Trophoblast cell (in vitro differentiated cells and primary cell): ENCODE measurements around the gene ANKRD30A.
"Not testable (repeated sequence)": the region's sequence is repeated elsewhere in the genome, so short reads cannot be mapped to it uniquely, and the experiment has no call there.

Source experiments
- DNase-seq, 2 donors: peaks; one replicate each; pipeline ENCODE4 v3.0.0-alpha.2; 2016
- H2AFZ ChIP-seq: 2 replicates; pipeline ENCODE4 v1.6.1; 2013; ENCODE audit warnings: low read length, moderate library complexity, mild to moderate bottlenecking; ENCODE audit not compliant: insufficient read depth, poor library complexity
- H2AK5ac ChIP-seq: 2 replicates; pipeline ENCODE4 v1.6.1; 2013; ENCODE audit warnings: mild to moderate bottlenecking, low read length
- H2BK120ac ChIP-seq: 2 replicates; pipeline ENCODE4 v1.6.1; 2013; ENCODE audit warnings: low read length, mild to moderate bottlenecking, moderate library complexity; ENCODE audit not compliant: insufficient read depth, poor library complexity
- H2BK12ac ChIP-seq: 2 replicates; pipeline ENCODE4 v1.6.1; 2013; ENCODE audit warnings: mild to moderate bottlenecking, low read length, moderate library complexity
- H2BK5ac ChIP-seq: 2 replicates; pipeline ENCODE4 v1.6.1; 2013; ENCODE audit warnings: low read length, low read depth, moderate library complexity, mild to moderate bottlenecking; ENCODE audit not compliant: poor library complexity
- H3K14ac ChIP-seq: 2 replicates; pipeline ENCODE4 v1.6.1; 2013; ENCODE audit warnings: mild to moderate bottlenecking, low read length
- H3K18ac ChIP-seq: 2 replicates; pipeline ENCODE4 v1.6.1; 2013; ENCODE audit warnings: mild to moderate bottlenecking, low read length
- H3K23ac ChIP-seq: 2 replicates; pipeline ENCODE4 v1.6.1; 2013; ENCODE audit warnings: low read length
- H3K27ac ChIP-seq: 2 replicates; pipeline ENCODE4 v1.5.1; 2013; ENCODE audit warnings: low read depth, mild to moderate bottlenecking, inconsistent platforms, low read length, moderate library complexity
- H3K27me3 ChIP-seq: 2 replicates; pipeline ENCODE4 v1.6.1; 2013; ENCODE audit warnings: inconsistent platforms, mild to moderate bottlenecking, low read length, moderate library complexity; ENCODE audit not compliant: insufficient read depth
- H3K36me3 ChIP-seq, 2 experiments: 1 replicate in 1 of 2; 2 replicates in 1 of 2; pipeline ENCODE4 v1.6.1; 2013; ENCODE audit warnings: low read length in 2 of 2, mild to moderate bottlenecking in 2 of 2, moderate library complexity in 1 of 2; ENCODE audit not compliant: insufficient read depth in 2 of 2, control insufficient read depth in 1 of 2
- H3K4ac ChIP-seq: 2 replicates; pipeline ENCODE4 v1.6.1; 2013; ENCODE audit warnings: low read depth, mild to moderate bottlenecking, low read length, moderate library complexity
- H3K4me1 ChIP-seq, 2 experiments: 1 replicate in 1 of 2; 2 replicates in 1 of 2; pipeline ENCODE4 v1.6.1; 2013; ENCODE audit warnings: low read length in 2 of 2, mild to moderate bottlenecking in 2 of 2, moderate library complexity in 1 of 2; ENCODE audit not compliant: insufficient read depth in 2 of 2, control insufficient read depth in 1 of 2
- H3K4me2 ChIP-seq: 2 replicates; pipeline ENCODE4 v1.6.1; 2013; ENCODE audit warnings: inconsistent platforms, mild to moderate bottlenecking, low read length, moderate library complexity
- H3K4me3 ChIP-seq: 2 replicates; pipeline ENCODE4 v1.5.1; 2013; ENCODE audit warnings: mild to moderate bottlenecking, low read depth, low read length, inconsistent platforms
- H3K79me1 ChIP-seq: one replicate; pipeline ENCODE4 v1.6.1; 2013; ENCODE audit warnings: low read length
- H3K79me2 ChIP-seq: 2 replicates; pipeline ENCODE4 v1.6.1; 2013; ENCODE audit warnings: low read length, mild to moderate bottlenecking; ENCODE audit not compliant: control insufficient read depth, insufficient read depth, poor library complexity
- H3K9ac ChIP-seq: 2 replicates; pipeline ENCODE4 v1.6.1; 2013; ENCODE audit warnings: mild to moderate bottlenecking, low read length
- H3K9me3 ChIP-seq: 2 replicates; pipeline ENCODE4 v1.6.1; 2013; ENCODE audit warnings: low read depth, mild to moderate bottlenecking, control low read depth, inconsistent platforms, low read length; ENCODE audit not compliant: insufficient read depth
- H4K12ac ChIP-seq: 2 replicates; pipeline ENCODE4 v1.6.1; 2013; ENCODE audit warnings: low read depth, mild to moderate bottlenecking, low read length, moderate library complexity
- H4K8ac ChIP-seq: 2 replicates; pipeline ENCODE4 v1.6.1; 2013; ENCODE audit warnings: low read depth, mild to moderate bottlenecking, low read length, moderate library complexity
- H4K91ac ChIP-seq: one replicate; pipeline ENCODE4 v1.6.1; 2013; ENCODE audit warnings: low read depth, mild to moderate bottlenecking, low read length, moderate library complexity
- WGBS: extraction: QIAGEN DNeasy Blood & Tissue Kit; methylation state at CpG from one replicate; pipeline ENCODE4 v1.1.7; 2013; ENCODE audit warnings: missing lambda C conversion rate; ENCODE audit not compliant: insufficient read length, insufficient coverage; ENCODE audit errors: extremely low coverage; 5-methylcytosine and 5-hydroxymethylcytosine counted together

The ANKRD30A gene

DNA sequence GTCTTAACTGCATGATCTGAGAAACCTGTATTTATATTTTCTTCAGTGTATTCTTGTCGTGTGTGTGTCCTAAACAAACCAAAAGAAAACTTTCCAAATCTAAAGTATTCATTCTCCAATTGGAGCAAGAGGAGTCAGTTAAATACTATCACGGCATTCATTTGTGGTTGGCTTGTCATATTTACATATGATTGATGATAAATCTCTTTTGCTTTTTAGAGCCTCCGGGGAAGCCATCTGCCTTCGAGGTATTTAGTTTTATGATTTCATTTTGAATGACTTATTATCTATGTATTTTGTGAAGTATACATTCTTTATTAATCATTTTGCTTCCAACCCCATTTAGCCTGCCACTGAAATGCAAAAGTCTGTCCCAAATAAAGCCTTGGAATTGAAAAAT, 37.0 kb downstream of the ANKRD30A start:
- H4K8ac ChIP-seq, DNase-seq, H2BK12ac ChIP-seq, H2AFZ ChIP-seq, H2AK5ac ChIP-seq, H3K23ac ChIP-seq, H3K14ac ChIP-seq, H3K4me3 ChIP-seq, H3K27ac ChIP-seq, H3K36me3 ChIP-seq, H2BK5ac ChIP-seq, H3K79me2 ChIP-seq, H3K9me3 ChIP-seq, H3K9ac ChIP-seq, H3K18ac ChIP-seq, H3K4ac ChIP-seq, H3K79me1 ChIP-seq, H4K12ac ChIP-seq, H3K27me3 ChIP-seq, H3K4me2 ChIP-seq, H2BK120ac ChIP-seq, H4K91ac ChIP-seq, H3K4me1 ChIP-seq: not testable (repeated sequence)
- WGBS, result no CpG with 5 or more reads among the region's 4 CpGs

DNA sequence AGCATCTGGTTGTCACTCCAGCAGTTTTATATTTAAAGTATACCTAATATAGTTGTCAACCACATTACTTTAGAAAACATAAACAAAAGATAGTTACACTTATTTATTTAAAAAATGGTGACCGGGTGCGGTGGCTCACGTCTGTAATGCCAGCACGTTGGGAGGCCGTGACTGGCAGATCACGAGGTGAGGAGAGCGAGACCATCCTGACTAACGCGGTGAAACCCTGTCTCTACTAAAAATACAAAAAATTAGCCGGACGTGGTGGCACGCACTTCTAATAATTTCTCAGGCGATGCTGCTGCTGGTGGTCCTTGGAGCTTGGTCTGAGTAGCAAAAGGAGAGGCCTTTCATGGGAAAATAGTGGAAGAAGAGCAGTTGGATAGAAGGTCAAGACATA, 46.5 kb downstream of the ANKRD30A start:
- not testable (repeated sequence) for H2BK5ac ChIP-seq, H3K4me1 ChIP-seq, H3K27me3 ChIP-seq, H2AK5ac ChIP-seq, H3K18ac ChIP-seq, H3K4me3 ChIP-seq, H2BK12ac ChIP-seq, H3K14ac ChIP-seq, H3K4me2 ChIP-seq, H3K27ac ChIP-seq, DNase-seq, H3K9me3 ChIP-seq, H4K91ac ChIP-seq, H3K36me3 ChIP-seq, H3K4ac ChIP-seq, H4K8ac ChIP-seq, H3K79me2 ChIP-seq, H3K9ac ChIP-seq, H3K79me1 ChIP-seq, H3K23ac ChIP-seq, H4K12ac ChIP-seq, H2AFZ ChIP-seq, H2BK120ac ChIP-seq
- WGBS, result no CpG with 5 or more reads among the region's 13 CpGs

DNA sequence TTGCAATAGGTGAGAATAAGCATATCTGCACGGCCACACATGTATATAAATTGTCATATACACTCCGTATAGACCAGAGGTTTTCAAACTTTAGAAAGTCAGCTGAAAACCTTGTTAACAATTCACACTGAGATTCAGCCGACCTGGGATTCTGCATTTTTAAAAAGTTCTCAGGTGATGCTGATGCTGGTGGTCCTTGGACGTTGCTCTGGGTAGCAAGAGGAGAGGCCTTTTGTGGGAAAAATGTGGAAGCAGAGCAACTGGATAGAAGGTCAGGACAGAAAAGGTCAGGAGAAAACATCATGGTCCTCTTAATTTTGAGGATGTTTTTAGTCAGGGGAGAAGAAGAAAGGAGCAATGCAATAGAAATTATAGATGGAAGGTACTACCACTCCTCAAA, 52.9 kb downstream of the ANKRD30A start:
- H3K27ac ChIP-seq, H3K9ac ChIP-seq, H4K8ac ChIP-seq, H4K91ac ChIP-seq, H3K79me1 ChIP-seq, H3K4me2 ChIP-seq, H2BK120ac ChIP-seq, H4K12ac ChIP-seq, DNase-seq, H2AFZ ChIP-seq, H3K14ac ChIP-seq, H3K27me3 ChIP-seq, H3K36me3 ChIP-seq, H3K9me3 ChIP-seq, H3K79me2 ChIP-seq, H2BK5ac ChIP-seq, H2BK12ac ChIP-seq, H3K4ac ChIP-seq, H3K23ac ChIP-seq, H2AK5ac ChIP-seq, H3K4me1 ChIP-seq, H3K18ac ChIP-seq, H3K4me3 ChIP-seq: not testable (repeated sequence)
- no CpG with 5 or more reads among the region's 4 CpGs for WGBS

DNA sequence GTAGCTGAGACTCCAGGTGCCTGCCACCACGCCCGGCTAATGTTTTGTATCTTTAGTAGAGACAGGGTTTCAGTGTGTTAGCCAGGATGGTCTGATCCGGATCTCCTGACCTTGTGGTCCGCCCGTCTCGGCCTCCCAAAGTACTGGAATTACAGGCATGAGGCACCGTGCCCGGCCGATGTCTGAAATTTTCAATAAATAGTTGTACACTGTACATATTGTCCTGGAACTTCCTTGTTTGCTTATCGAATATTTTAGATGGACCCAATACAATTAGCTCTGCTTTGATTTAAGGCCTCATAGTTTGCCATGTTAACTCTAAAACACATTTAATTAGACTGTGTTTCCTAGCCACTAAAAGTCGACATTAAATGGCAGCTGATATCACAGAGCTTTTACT, 57.3 kb downstream of the ANKRD30A start:
- H3K4me2 ChIP-seq, H2BK5ac ChIP-seq, H3K27me3 ChIP-seq, H4K91ac ChIP-seq, H2AFZ ChIP-seq, H2BK12ac ChIP-seq, H3K14ac ChIP-seq, H4K12ac ChIP-seq, H3K27ac ChIP-seq, H2AK5ac ChIP-seq, DNase-seq, H3K4ac ChIP-seq, H4K8ac ChIP-seq, H3K23ac ChIP-seq, H3K4me3 ChIP-seq, H3K36me3 ChIP-seq, H3K79me2 ChIP-seq, H3K18ac ChIP-seq, H2BK120ac ChIP-seq, H3K79me1 ChIP-seq, H3K9me3 ChIP-seq, H3K4me1 ChIP-seq, H3K9ac ChIP-seq: not testable (repeated sequence)
- WGBS, result no CpG with 5 or more reads among the region's 11 CpGs
